ENCODE measurements around the gene C12orf76. TPM values are rescaled to one million over a fixed set of nuclear protein-coding genes. Genes with fewer than 3 reads are reported as not detected.

The C12orf76 gene
- total and polyA plus RNA-seq, 2 of the 13 experiments (the other 11 are each of a cell fraction or from before 2014, with no cell fraction given), result 15.8 to 38.4 TPM

- TF ChIP-seq ZNF709 (CRISPR knock-in tag; IDR thresholded peaks at IDR 0.05) (no peak; the same call in 1 of the 2 replicates), MXI1 (IDR thresholded peaks at IDR 0.05; ENCODE audit: borderline replicate concordance, low read depth, low read length) (peak; percentile 40; the same call in 1 of the 3 replicates), ATM (IDR thresholded peaks at IDR 0.05; ENCODE audit: borderline replicate concordance) (no peak), ETS1 (CRISPR knock-in tag; IDR thresholded peaks at IDR 0.05) (no peak), KDM2A (CRISPR knock-in tag; IDR thresholded peaks at IDR 0.05; ENCODE audit: borderline replicate concordance, low read depth) (peak; percentile 58; the same call in 1 of the 2 replicates), NFE2L2 (IDR thresholded peaks at IDR 0.05; ENCODE audit: low read length) (no peak), PAF1 (CRISPR knock-in tag; IDR thresholded peaks at IDR 0.05) (no peak), PRDM15 (CRISPR knock-in tag; IDR thresholded peaks at IDR 0.05) (no peak), ZNF775 (CRISPR knock-in tag; IDR thresholded peaks at IDR 0.05; ENCODE audit: borderline replicate concordance) (no peak), EP300 (IDR thresholded peaks at IDR 0.05; ENCODE audit: low read depth in 2 of 2, low read length in 2 of 2) (0 out of 4 replicates have a peak, but pooled peaks have one; percentile 18 to 38), EP300 (CRISPR knock-in tag; IDR thresholded peaks at IDR 0.05; ENCODE audit: borderline replicate concordance) (no peak), MBNL3 (CRISPR knock-in tag; conservative IDR thresholded peaks at IDR 0.05) (no peak), NFE2 (CRISPR knock-in tag; IDR thresholded peaks at IDR 0.05) (no peak), SKIL (CRISPR knock-in tag; IDR thresholded peaks at IDR 0.05; ENCODE audit: borderline replicate concordance) (peak; percentile 50; the same call in 1 of the 2 replicates), ATF1 (CRISPR knock-in tag; IDR thresholded peaks at IDR 0.05) (no peak), MLX (CRISPR knock-in tag; IDR thresholded peaks at IDR 0.05) (no peak), TFDP1 (CRISPR knock-in tag; IDR thresholded peaks at IDR 0.05; ENCODE audit: borderline replicate concordance) (peak; percentile 16; the same call in 1 of the 2 replicates)
Measured at GRCh38 chr12:109995686-109996482, 52.4 kb downstream of the C12orf76 start, which contains the start of gene GIT2 (continued).

Measured in HepG2 (cell line).